ENCODE data around the gene CFAP410.

DNA sequence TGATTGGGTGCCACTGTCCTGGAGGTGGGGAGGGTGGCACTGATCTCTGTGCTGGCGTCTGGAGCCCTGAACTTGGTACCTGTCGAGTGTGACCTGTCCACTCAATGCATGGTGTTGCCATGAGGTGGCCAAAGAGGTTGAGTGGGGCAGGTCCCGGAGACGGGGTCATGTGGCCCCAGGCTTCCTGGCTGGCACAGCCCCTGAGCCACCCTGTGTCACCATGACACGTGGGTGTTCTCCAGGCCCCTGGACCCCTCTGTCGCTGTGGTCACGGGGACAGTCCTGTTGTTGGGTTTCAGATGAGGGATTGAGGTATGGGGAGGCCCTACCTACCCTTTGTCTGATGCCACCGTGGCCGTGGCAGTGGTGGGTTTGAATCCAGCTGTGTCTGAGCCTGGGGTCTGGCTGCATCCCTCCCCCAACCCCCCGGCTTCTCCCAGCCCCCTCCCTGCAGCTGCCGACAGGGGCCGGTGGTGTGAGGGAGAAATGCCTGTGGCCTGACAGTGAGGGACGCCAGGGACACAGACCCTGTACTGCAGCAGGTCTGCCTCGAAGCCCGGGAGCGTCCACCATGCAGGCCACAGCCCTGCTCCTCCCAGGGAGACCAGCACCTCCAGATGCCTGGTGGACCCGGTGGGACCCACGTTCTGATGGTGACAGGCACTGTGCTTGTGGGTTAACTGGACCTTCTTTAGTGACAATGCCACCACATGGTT lies 26.2 kb upstream of the CFAP410 start:
- TF ChIP-seq, protein P1, sequence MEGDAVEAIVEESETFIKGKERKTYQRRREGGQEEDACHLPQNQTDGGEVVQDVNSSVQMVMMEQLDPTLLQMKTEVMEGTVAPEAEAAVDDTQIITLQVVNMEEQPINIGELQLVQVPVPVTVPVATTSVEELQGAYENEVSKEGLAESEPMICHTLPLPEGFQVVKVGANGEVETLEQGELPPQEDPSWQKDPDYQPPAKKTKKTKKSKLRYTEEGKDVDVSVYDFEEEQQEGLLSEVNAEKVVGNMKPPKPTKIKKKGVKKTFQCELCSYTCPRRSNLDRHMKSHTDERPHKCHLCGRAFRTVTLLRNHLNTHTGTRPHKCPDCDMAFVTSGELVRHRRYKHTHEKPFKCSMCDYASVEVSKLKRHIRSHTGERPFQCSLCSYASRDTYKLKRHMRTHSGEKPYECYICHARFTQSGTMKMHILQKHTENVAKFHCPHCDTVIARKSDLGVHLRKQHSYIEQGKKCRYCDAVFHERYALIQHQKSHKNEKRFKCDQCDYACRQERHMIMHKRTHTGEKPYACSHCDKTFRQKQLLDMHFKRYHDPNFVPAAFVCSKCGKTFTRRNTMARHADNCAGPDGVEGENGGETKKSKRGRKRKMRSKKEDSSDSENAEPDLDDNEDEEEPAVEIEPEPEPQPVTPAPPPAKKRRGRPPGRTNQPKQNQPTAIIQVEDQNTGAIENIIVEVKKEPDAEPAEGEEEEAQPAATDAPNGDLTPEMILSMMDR (IDR thresholded peaks at IDR 0.05 in 4 of 5, conservative IDR thresholded peaks at IDR 0.05 in 1 of 5) = no peak
- TF ChIP-seq POLR2A (IDR thresholded peaks at IDR 0.05) = no peak
